ENCODE results near the gene CD180.

DNA sequence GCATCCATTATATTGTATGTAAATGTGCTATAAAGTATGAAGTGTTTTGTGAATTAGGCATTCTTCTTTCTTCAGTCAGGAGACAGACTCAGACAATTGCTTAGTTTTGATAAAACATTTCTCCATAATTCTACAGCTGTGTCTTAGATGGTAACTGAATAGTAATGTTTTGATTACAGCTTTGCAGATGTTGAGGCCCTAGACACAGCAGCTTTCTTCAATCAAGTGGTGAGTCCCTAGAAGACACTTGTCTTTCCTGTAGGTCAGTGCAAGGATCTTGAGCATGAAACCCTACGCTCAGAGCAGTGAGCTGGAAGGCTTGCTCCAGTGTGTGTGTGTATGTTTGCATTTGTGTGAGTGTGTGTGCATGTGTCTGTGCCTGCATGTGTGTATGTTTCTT is 46.8 kb upstream of the CD180 start:
- TF ChIP-seq, protein P1, sequence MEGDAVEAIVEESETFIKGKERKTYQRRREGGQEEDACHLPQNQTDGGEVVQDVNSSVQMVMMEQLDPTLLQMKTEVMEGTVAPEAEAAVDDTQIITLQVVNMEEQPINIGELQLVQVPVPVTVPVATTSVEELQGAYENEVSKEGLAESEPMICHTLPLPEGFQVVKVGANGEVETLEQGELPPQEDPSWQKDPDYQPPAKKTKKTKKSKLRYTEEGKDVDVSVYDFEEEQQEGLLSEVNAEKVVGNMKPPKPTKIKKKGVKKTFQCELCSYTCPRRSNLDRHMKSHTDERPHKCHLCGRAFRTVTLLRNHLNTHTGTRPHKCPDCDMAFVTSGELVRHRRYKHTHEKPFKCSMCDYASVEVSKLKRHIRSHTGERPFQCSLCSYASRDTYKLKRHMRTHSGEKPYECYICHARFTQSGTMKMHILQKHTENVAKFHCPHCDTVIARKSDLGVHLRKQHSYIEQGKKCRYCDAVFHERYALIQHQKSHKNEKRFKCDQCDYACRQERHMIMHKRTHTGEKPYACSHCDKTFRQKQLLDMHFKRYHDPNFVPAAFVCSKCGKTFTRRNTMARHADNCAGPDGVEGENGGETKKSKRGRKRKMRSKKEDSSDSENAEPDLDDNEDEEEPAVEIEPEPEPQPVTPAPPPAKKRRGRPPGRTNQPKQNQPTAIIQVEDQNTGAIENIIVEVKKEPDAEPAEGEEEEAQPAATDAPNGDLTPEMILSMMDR (IDR thresholded peaks at IDR 0.05; ENCODE audit: insufficient read depth, low read length), result no peak
- no peak for TF ChIP-seq POLR2AphosphoS5 (IDR thresholded peaks at IDR 0.05; ENCODE audit: low read depth)

Data from HL-60 (cell line).